ENCODE results near the gene OR8J3. TPM values are rescaled to one million over a fixed set of nuclear protein-coding genes. Genes with fewer than 3 reads are reported as not detected.

The OR8J3 gene
- total RNA-seq, 1 donor from 2014 or later: not detected

DNA sequence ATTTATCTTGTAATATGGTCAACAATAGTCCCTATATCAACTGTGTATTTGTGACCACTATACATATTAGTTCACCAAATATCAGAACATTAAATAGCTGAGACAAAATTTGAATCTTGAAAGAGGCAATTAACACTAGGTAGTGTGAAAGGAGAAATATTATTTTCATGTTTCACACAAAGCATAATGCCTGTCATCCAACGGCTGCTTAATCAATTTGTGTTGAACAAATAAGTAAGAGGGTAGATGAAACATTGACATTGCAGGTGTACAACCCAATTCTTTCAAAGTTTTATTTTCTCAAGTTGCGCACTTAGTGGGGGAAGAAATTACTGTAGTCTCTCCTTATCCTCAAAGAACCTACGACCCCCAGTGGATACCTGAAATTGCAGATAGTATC, 50.3 kb downstream of the OR8J3 start:
- no peaks in the 10 kb centered on the region for H3K27me3 Mint-ChIP-seq (ENCODE audit: insufficient read depth, low read depth)
- no peaks in the 10 kb centered on the region for H3K4me1 Mint-ChIP-seq
- DNase-seq (ENCODE audit: low spot score): no peak
- TF ChIP-seq EZH2phosphoT487 (IDR thresholded peaks at IDR 0.05): no peak
- Histone ChIP-seq H2AFZ (replicated peaks) (no peak overlapping the region), H3K79me2 (ENCODE audit: low read depth) (no peaks in the 10 kb centered on the region), H4K20me1 (ENCODE audit: low read depth) (no peaks in the 10 kb centered on the region), H3K9ac (no peak overlapping the region), H3K4me3 (no peak overlapping the region), H3K9me3 (ENCODE audit: low read depth) (no peaks in the 10 kb centered on the region), H3K27me3 (no peaks in the 10 kb centered on the region), H3K4me1 (no peaks in the 10 kb centered on the region), H3K4me2 (no peak overlapping the region), H3K27ac (no peak overlapping the region), H3K36me3 (no peaks in the 10 kb centered on the region), H3F3A (ENCODE audit: low read depth) (no peaks in the 10 kb centered on the region)
- no peaks in the 10 kb centered on the region for H3K36me3 Mint-ChIP-seq
- no peak overlapping the region for H3K4me3 Mint-ChIP-seq
- H3K9me3 Mint-ChIP-seq: peaks cover 2% of the 10 kb centered on the region
- no peak overlapping the region for H3K27ac Mint-ChIP-seq

Small RNA genes lying within 50 kb of the gene (small RNA-seq; reads per million reads assigned to genes)
- not detected for gene OR8I4P

Other genes with a start within 250 kb of the OR8J3 start
- gene OR5W2, start 225.6 kb downstream of the OR8J3 start, total RNA-seq (ENCODE audit: low replicate concordance): not detected in 2 replicates
- gene OR5I1, start 203.8 kb downstream of the OR8J3 start, total RNA-seq (ENCODE audit: low replicate concordance): not detected in 2 replicates
- not detected in 2 replicates for gene OR10AG1, start 170.3 kb downstream of the OR8J3 start, total RNA-seq (ENCODE audit: low replicate concordance)
- not detected in 2 replicates for gene OR5F1, start 145.6 kb downstream of the OR8J3 start, total RNA-seq (ENCODE audit: low replicate concordance)
- gene OR5AS1, start 112.5 kb downstream of the OR8J3 start, total RNA-seq (ENCODE audit: low replicate concordance): not detected in 2 replicates
- not detected in 2 replicates for gene OR8I2, start 46.9 kb downstream of the OR8J3 start, total RNA-seq (ENCODE audit: low replicate concordance)
- not detected in 2 replicates for gene OR8H2, start 36.5 kb downstream of the OR8J3 start, total RNA-seq (ENCODE audit: low replicate concordance)
- gene OR8H3, start 17.8 kb downstream of the OR8J3 start, total RNA-seq (ENCODE audit: low replicate concordance): not detected in 2 replicates
- gene OR8K5, start 20.1 kb upstream of the OR8J3 start, total RNA-seq (ENCODE audit: low replicate concordance): not detected in 2 replicates
- not detected in 2 replicates for gene OR5J2, start 36.4 kb upstream of the OR8J3 start, total RNA-seq (ENCODE audit: low replicate concordance)
- gene OR5T2, start 94.1 kb upstream of the OR8J3 start, total RNA-seq (ENCODE audit: low replicate concordance): not detected in 2 replicates
- gene OR5T3, start 112.1 kb upstream of the OR8J3 start, total RNA-seq (ENCODE audit: low replicate concordance): not detected in 2 replicates
- gene OR5T1, start 134.0 kb upstream of the OR8J3 start, total RNA-seq (ENCODE audit: low replicate concordance): not detected in 2 replicates
- not detected in 2 replicates for gene OR8H1, start 152.1 kb upstream of the OR8J3 start, total RNA-seq (ENCODE audit: low replicate concordance)
- not detected in 2 replicates for gene OR8K3, start 174.9 kb upstream of the OR8J3 start, total RNA-seq (ENCODE audit: low replicate concordance)
- gene OR8K1, start 205.8 kb upstream of the OR8J3 start, total RNA-seq (ENCODE audit: low replicate concordance): not detected in 2 replicates
- gene OR8J1, start 214.1 kb upstream of the OR8J3 start, total RNA-seq (ENCODE audit: low replicate concordance): not detected in 2 replicates
- not detected in 2 replicates for gene OR8U1, start 235.4 kb upstream of the OR8J3 start, total RNA-seq (ENCODE audit: low replicate concordance)